Measurements from ENCODE around the gene CRACDL.

CRACDL gene

GRCh38 chr2:98796775-98797544, 139.1 kb downstream of the CRACDL start:
- H3K27me3 ChIP-seq (ENCODE audit: insufficient read depth, poor library complexity, severe bottlenecking): no peaks in the 10 kb centered on the region
- TF ChIP-seq POLR2AphosphoS5 (IDR thresholded peaks at IDR 0.05; ENCODE audit: low read depth) (no peak), REST (IDR thresholded peaks at IDR 0.05; ENCODE audit: insufficient replicate concordance, low read depth) (no peak), SPI1 (IDR thresholded peaks at IDR 0.05; ENCODE audit: borderline replicate concordance, low read depth) (no peak), GABPA (IDR thresholded peaks at IDR 0.05; ENCODE audit: low read depth) (no peak)
- TF ChIP-seq, protein P1, sequence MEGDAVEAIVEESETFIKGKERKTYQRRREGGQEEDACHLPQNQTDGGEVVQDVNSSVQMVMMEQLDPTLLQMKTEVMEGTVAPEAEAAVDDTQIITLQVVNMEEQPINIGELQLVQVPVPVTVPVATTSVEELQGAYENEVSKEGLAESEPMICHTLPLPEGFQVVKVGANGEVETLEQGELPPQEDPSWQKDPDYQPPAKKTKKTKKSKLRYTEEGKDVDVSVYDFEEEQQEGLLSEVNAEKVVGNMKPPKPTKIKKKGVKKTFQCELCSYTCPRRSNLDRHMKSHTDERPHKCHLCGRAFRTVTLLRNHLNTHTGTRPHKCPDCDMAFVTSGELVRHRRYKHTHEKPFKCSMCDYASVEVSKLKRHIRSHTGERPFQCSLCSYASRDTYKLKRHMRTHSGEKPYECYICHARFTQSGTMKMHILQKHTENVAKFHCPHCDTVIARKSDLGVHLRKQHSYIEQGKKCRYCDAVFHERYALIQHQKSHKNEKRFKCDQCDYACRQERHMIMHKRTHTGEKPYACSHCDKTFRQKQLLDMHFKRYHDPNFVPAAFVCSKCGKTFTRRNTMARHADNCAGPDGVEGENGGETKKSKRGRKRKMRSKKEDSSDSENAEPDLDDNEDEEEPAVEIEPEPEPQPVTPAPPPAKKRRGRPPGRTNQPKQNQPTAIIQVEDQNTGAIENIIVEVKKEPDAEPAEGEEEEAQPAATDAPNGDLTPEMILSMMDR (IDR thresholded peaks at IDR 0.05; ENCODE audit: insufficient read depth, low read length): no peak
- no peak for DNase-seq (ENCODE audit: low read depth in 1 of 2, low spot score in 1 of 2)
- no peak overlapping the region for H3K4me3 ChIP-seq (replicated peaks; ENCODE audit: insufficient read depth, low read length)
- H3K27ac ChIP-seq (replicated peaks): peak overlapping the region; percentile 65

GRCh38 chr2:98795891-98796676, 139.9 kb downstream of the CRACDL start:
- no peaks in the 10 kb centered on the region for H3K27me3 ChIP-seq (ENCODE audit: insufficient read depth, poor library complexity, severe bottlenecking)

GRCh38 chr2:98793897-98794830, 141.9 kb downstream of the CRACDL start:
- Histone ChIP-seq H3K27me3 (ENCODE audit: insufficient read depth, poor library complexity, severe bottlenecking) (no peaks in the 10 kb centered on the region), H3K4me3 (replicated peaks; ENCODE audit: insufficient read depth, low read length) (no peak overlapping the region), H3K27ac (replicated peaks) (no peak overlapping the region; the same call in 1 of the 2 replicates)
- no peak for DNase-seq (ENCODE audit: low read depth in 1 of 2, low spot score in 1 of 2)
- TF ChIP-seq REST (IDR thresholded peaks at IDR 0.05; ENCODE audit: insufficient replicate concordance, low read depth): no peak
- no peak for TF ChIP-seq GABPA (IDR thresholded peaks at IDR 0.05; ENCODE audit: low read depth)
- no peak for TF ChIP-seq SPI1 (IDR thresholded peaks at IDR 0.05; ENCODE audit: borderline replicate concordance, low read depth)
- no peak for TF ChIP-seq POLR2AphosphoS5 (IDR thresholded peaks at IDR 0.05; ENCODE audit: low read depth)
- TF ChIP-seq, protein P1 (IDR thresholded peaks at IDR 0.05; ENCODE audit: insufficient read depth, low read length): no peak

More at GRCh38 chr2:98795891-98796676, 139.9 kb downstream of the CRACDL start:
- TF ChIP-seq POLR2AphosphoS5 (IDR thresholded peaks at IDR 0.05; ENCODE audit: low read depth) (peak; percentile 29; the same call in 1 of the 2 replicates), SPI1 (IDR thresholded peaks at IDR 0.05; ENCODE audit: borderline replicate concordance, low read depth) (no peak), GABPA (IDR thresholded peaks at IDR 0.05; ENCODE audit: low read depth) (no peak)
- TF ChIP-seq, protein P1 (IDR thresholded peaks at IDR 0.05; ENCODE audit: insufficient read depth, low read length): no peak
- peak in 1 of 2 experiments; percentile 85 for DNase-seq (ENCODE audit: low read depth in 1 of 2, low spot score in 1 of 2)
- H3K27ac ChIP-seq (replicated peaks): peak overlapping the region; percentile 65
- H3K4me3 ChIP-seq (replicated peaks; ENCODE audit: insufficient read depth, low read length): no peak overlapping the region
